SIG-M5 treated with dmso at 0.1 percent for 504 hours (cell line): Measurements from ENCODE around the gene CD4.
"Not testable (repeated sequence)": the region's sequence is repeated elsewhere in the genome, so short reads cannot be mapped to it uniquely, and the experiment has no call there.

Experiments
- DNase-seq: peaks from one replicate; lab custom pipeline; 2025; ENCODE audit not compliant: unreplicated experiment; lab: John Stamatoyannopoulos, UW

Gene CD4

GRCh38 chr12:6866920-6867412, 77.6 kb downstream of the CD4 start:
- DNase-seq = peak; percentile 64

GRCh38 chr12:6867413-6868210, 78.3 kb downstream of the CD4 start, which contains the start of gene TPI1:
TSS of gene TPI1 (plus strand) at chr12:6867531. CDS start at chr12:6867567, 36 bp downstream.
- peak; percentile 46 for DNase-seq

GRCh38 chr12:6868211-6869048, 79.1 kb downstream of the CD4 start:
- DNase-seq = peak; percentile 41

DNA sequence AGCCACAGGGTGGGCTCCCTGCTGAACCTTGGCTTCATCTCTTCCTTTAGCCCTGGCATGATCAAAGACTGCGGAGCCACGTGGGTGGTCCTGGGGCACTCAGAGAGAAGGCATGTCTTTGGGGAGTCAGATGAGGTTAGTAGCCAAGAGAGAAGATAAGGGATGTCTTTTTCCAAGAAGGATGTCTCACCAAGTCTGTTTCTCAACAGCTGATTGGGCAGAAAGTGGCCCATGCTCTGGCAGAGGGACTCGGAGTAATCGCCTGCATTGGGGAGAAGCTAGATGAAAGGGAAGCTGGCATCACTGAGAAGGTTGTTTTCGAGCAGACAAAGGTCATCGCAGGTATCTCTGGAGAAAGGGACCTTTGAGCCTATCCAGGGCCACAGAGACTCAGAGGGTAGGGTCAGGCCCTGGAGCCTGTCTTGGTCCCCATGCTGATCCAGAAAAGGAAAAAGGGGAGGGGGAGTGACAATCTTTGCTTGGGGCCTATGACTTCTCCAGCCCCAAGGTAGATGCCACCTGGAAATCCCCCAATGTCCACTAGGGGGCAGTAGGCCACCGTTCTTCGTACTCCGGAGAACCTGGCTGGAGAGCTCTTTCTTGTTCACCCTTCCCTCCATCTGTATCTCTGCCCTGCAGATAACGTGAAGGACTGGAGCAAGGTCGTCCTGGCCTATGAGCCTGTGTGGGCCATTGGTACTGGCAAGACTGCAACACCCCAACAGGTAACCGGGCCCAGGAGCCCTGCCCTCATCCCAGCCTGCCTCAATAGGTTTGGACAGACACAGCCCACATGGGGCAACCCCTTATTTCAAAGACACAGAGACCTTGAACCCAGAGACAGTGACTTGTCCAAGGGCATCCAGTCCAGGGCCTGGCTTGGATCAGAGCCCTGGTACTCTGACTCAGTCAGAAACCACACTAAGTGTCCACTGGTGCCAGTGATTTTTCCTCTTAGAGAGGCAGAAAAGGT, 80.0 kb downstream of the CD4 start:
- DNase-seq = peak; percentile 78

- DNase-seq = not testable (repeated sequence)
Measured at GRCh38 chr12:6870304-6870703, 81.0 kb downstream of the CD4 start.
